AG04450 (cell line): ENCODE measurements around the gene NT5DC3. TPM values are rescaled to one million over a fixed set of nuclear protein-coding genes. Genes with fewer than 3 reads are reported as not detected.

Experiments
- CTCF ChIA-PET: fragments of 300-600, 350-600 bp; formaldehyde crosslinking; extraction: SDS; loops from one replicate; lab custom pipeline; 2022; ENCODE audit warnings: antibody characterized with exemption, inconsistent platforms; lab: Charles Lee
- POLR2A ChIA-PET: fragments of 350-600 bp; formaldehyde crosslinking; extraction: SDS; loops from one replicate; lab custom pipeline; 2021; ENCODE audit warnings: antibody characterized with exemption, inconsistent platforms; lab: Yijun Ruan, JAX
- DNase-seq: peaks from one replicate; pipeline ENCODE4 v3.0.0-alpha.2; 2011; ENCODE audit warnings: low read depth, low spot score
- H3K27ac ChIP-seq: one replicate; pipeline ENCODE4 v1.5.1; 2012; ENCODE audit warnings: low read depth, low read length, control low read depth
- H3K27me3 ChIP-seq: one replicate; pipeline ENCODE4 v1.6.0; 2012; ENCODE audit warnings: low read length; ENCODE audit not compliant: control insufficient read depth, insufficient read depth
- H3K4me3 ChIP-seq: 2 replicates; pipeline ENCODE4 v1.5.1; 2011; ENCODE audit warnings: mild to moderate bottlenecking, low read depth, low read length, control low read depth
- H3K9me3 ChIP-seq: 2 replicates; pipeline ENCODE4 v1.5.1; 2012; ENCODE audit warnings: low read length; ENCODE audit not compliant: control insufficient read depth, insufficient read depth
- polyA plus RNA-seq: library from polyadenylated mRNA; depleted of rRNA; stranded (reverse); fragments of >200 nt; gene quantifications from 2 replicates; pipeline ENCODE4 v1.2.3, GENCODE V29; 2011
- TF ChIP-seq, protein P1 (sequence below): IDR thresholded peaks from 2 replicates; pipeline ENCODE4 v1.5.1; 2011; ENCODE audit warnings: low read depth, low read length, control low read depth, inconsistent platforms

NT5DC3 gene
- polyA plus RNA-seq, 1 experiment, result 2.8 TPM

DNA sequence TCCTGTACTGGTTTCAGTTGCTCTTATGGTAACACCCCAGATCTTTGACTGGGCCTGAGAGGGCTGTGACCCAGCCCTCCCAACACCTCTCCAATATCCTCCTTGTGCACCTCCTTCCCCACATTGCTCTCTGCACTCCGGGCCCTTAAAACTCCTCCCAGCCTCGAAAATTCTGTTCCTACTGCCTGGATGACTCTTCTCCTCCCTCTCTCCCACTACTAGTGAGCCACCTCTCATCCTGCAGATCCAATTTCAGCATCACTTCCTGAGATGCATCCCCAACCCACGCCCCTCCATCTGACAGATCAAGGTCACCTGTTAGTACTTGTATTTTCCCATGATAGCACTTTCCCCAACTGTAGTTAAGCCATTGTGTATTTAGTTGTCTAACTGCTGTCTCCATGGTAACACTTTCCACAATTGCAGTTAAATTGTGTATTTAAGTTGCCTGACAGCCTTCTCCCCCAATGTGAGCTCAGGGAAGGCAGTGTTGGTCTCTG lies 11.5 kb upstream of the NT5DC3 start:
- ChIA-PET POLR2A (interaction anchor here (1.1 to 1.8 kb wide), 2 partner anchors 11 to 18 kb away, joined by 3 to 5 read pairs; partner anchors contain the start of gene NT5DC3), CTCF (no interaction called here)
- no peak overlapping the region for H3K27ac ChIP-seq
- DNase-seq, result no peak
- H3K9me3 ChIP-seq, result no peaks in the 10 kb centered on the region
- TF ChIP-seq, protein P1, sequence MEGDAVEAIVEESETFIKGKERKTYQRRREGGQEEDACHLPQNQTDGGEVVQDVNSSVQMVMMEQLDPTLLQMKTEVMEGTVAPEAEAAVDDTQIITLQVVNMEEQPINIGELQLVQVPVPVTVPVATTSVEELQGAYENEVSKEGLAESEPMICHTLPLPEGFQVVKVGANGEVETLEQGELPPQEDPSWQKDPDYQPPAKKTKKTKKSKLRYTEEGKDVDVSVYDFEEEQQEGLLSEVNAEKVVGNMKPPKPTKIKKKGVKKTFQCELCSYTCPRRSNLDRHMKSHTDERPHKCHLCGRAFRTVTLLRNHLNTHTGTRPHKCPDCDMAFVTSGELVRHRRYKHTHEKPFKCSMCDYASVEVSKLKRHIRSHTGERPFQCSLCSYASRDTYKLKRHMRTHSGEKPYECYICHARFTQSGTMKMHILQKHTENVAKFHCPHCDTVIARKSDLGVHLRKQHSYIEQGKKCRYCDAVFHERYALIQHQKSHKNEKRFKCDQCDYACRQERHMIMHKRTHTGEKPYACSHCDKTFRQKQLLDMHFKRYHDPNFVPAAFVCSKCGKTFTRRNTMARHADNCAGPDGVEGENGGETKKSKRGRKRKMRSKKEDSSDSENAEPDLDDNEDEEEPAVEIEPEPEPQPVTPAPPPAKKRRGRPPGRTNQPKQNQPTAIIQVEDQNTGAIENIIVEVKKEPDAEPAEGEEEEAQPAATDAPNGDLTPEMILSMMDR, result no peak
- H3K4me3 ChIP-seq, result no peak overlapping the region
- no peaks in the 10 kb centered on the region for H3K27me3 ChIP-seq

DNA sequence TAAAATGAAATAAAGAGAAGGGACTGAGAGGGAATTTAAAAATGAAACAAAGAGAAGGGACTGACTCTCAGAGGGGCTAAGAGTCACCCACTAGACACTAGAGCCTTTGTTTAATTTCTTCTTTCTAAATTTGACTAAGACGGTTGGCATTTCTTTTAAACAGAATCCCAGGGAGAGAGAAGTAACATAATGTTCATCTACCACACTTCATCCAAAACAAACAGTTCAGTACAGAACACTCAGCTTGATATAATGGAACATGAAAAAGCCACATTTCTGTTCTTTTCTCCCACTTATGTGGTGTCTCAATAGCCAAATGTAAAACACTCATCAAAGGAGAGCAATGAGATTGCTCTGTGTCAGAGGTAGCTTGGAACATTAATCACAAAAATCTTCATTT lies 10.1 kb upstream of the NT5DC3 start:
- Histone ChIP-seq H3K27ac (no peak overlapping the region), H3K9me3 (no peaks in the 10 kb centered on the region), H3K27me3 (no peaks in the 10 kb centered on the region), H3K4me3 (no peak overlapping the region)
- TF ChIP-seq, protein P1, result no peak
- POLR2A ChIA-PET, result interaction anchor here (1.8 kb wide), 1 partner anchor 10 kb away, joined by 5 read pairs; the partner anchor contains the start of gene NT5DC3
- no peak for DNase-seq
- CTCF ChIA-PET, result interaction anchor here (1.1 to 1.9 kb wide), 3 partner anchors 20 to 80 kb away, joined by 3 to 5 read pairs (median 3); no protein-coding TSS in a partner anchor

DNA sequence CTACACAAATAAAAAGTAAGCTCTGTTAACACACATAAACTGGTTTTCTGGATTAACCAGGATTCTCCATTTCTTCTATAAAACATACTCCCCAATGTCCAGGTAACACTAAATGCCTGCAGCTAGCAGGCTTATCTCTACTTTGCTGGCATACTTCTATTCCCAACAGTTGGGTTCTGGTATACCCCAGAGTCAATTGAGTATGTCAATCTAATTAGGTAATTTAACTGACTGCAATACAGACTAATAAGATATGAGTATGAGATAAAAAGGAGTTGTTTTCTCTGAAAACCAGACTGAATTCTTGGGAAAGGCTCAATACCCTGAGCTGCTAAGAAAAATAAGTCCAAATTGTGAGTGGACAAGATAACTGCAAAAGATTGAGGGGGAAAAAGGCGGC lies 9.4 kb upstream of the NT5DC3 start:
- ChIA-PET CTCF (interaction anchor here (1.9 kb wide), 1 partner anchor 20 kb away, joined by 5 read pairs; no protein-coding TSS in a partner anchor), POLR2A (no interaction called here)
- no peak for DNase-seq
- Histone ChIP-seq H3K4me3 (no peak overlapping the region), H3K27ac (no peak overlapping the region), H3K27me3 (no peaks in the 10 kb centered on the region), H3K9me3 (no peaks in the 10 kb centered on the region)
- TF ChIP-seq, protein P1, result no peak

DNA sequence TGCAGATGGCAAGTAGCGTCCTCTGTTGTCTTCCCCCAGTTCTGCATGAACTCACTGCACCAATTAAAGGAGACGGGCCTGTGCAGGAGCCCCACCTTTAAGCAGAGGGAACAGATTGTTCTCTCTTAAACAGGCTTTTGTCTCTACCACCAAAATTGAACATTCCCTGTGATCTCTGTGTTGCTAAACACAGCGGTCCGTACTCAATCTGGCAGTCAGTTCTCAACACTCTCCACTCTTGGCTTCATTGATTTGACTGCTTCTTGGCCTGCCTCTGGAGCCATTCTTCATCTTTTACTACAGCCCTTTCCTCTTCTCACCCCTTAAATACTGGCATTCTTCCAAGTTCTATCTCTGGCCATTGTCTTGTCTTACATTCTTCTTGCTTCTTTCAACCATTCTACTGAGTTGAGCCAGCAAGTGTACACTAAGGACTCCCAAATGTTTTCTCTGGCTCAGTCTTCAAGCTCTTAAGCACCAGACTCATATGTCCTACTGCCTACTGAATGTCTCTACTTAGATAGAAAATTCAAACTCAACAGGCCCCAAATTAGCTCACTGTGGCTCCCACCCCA lies 8.0 kb upstream of the NT5DC3 start:
- TF ChIP-seq, protein P1, result no peak
- CTCF ChIA-PET, result no interaction called here
- H3K9me3 ChIP-seq, result no peaks in the 10 kb centered on the region
- H3K27ac ChIP-seq, result no peak overlapping the region
- POLR2A ChIA-PET, result no interaction called here
- H3K4me3 ChIP-seq, result no peak overlapping the region
- H3K27me3 ChIP-seq, result no peaks in the 10 kb centered on the region
- no peak for DNase-seq

DNA sequence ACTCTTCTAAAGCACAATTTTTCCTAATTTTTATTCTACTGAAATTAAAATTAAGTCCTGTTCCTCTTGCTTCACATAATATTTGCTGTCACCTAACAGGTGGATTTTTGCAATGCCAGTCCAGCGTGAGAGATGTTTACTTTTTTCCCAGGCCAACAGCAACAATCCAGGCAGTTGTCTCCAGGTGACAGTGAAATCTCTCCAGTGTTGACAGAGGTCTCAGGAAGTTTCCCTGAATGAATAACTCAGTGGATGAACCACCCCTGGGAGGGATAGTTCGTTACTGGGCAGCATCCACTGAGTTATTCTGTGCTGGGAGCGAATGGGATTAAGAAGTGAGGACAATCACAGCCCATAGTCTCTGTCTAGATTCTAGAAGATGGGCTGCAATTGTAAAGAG lies 7.1 kb upstream of the NT5DC3 start:
- Histone ChIP-seq H3K27ac (no peak overlapping the region), H3K9me3 (no peaks in the 10 kb centered on the region), H3K27me3 (no peaks in the 10 kb centered on the region), H3K4me3 (no peak overlapping the region)
- ChIA-PET CTCF (no interaction called here), POLR2A (no interaction called here)
- TF ChIP-seq, protein P1, result no peak
- no peak for DNase-seq
